ENCODE measurements around the gene SHB. TPM values are rescaled to one million over a fixed set of nuclear protein-coding genes. Genes with fewer than 3 reads are reported as not detected.

SHB gene
- total and polyA plus RNA-seq, 2 of the 8 experiments (the other 6 are each of a cell fraction or from before 2014, with no cell fraction given), result 4.1 to 12.6 TPM

DNA sequence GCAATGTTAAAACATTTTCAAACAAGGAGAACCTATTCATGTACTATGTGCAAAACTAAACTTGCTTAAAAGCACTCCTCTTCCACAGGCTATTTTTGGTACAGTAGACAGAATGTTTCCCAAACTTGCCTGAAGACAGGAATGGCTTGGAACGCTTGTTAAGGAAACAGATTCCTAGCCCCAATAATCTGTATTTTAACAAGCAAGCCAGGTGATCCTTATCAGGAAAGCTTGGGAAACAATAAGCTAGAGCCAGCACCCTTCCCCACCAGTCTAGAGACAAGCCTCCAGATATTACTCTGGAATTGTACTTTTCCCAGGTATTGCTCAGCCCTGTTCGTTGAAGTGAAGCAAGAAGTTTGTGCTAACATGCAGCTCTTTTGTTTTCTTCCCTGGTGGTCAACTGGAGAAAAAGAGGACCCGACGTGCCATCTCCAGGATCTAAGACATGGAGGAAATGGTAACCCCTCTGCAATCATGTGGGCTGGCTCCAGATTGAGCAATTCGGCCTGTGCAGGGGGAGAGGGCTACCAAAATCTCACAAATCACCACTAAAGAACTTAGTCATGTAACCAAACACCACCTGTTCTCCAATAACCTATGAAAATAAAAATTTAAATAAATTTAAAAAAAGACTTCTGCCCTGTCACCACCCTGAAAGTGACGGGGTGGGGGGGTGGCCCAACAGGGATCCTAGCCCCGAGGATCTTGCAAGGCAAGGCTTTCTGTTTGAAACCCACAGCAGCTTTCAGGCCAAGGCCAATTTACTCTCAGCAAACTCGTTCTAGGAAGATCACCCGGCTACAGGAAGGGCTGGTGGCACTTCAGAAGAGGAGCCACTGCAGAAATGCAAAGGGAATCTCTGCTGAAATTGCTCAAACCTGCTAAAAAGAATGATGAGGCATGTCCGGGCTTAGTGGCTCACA, 48.6 kb downstream of the SHB start:
- peaks cover 37 to 74% (median 52%) of the 10 kb centered on the region in 4 experiments for H3K4me1 ChIP-seq (replicated peaks in 1 of 4; ENCODE audit: control insufficient read depth in 3 of 4, insufficient read depth in 4 of 4, low read length in 3 of 4)
- H3K9me3 ChIP-seq (ENCODE audit: insufficient read depth in 2 of 2, low read depth in 1 of 2, low read length in 1 of 2), result no peaks in the 10 kb centered on the region
- no peak overlapping the region for H4K5ac ChIP-seq (ENCODE audit: insufficient read length, low read depth, low read length)
- 0 out of 2 replicates have a peak overlapping the region, but pooled peaks have one; percentile 19 for H2BK12ac ChIP-seq (ENCODE audit: low read depth, low read length)
- no peak overlapping the region for H2AK5ac ChIP-seq (ENCODE audit: low read depth, low read length)
- no peak for DNase-seq (ENCODE audit: low read depth in 1 of 2, low spot score in 2 of 2)
- peak overlapping the region; percentile 88 for H3K18ac ChIP-seq (ENCODE audit: extremely low read depth, low read length)
- H3K4ac ChIP-seq (replicated peaks; ENCODE audit: insufficient read length, low read depth, low read length), result no peak overlapping the region
- no peak overlapping the region; the same call in 1 of the 2 replicates for H4K8ac ChIP-seq (ENCODE audit: extremely low read depth, insufficient read depth, low read length)
- no peaks in the 10 kb centered on the region for H3K23me2 ChIP-seq (ENCODE audit: low read depth, low read length)
- TF ChIP-seq TCF12 (IDR thresholded peaks at IDR 0.05; ENCODE audit: low read depth, low read length), result no peak
- TF ChIP-seq CHD2 (IDR thresholded peaks at IDR 0.05; ENCODE audit: low read length), result no peak
- TF ChIP-seq EGR1 (IDR thresholded peaks at IDR 0.05; ENCODE audit: borderline replicate concordance, low read depth, low read length), result no peak
- TF ChIP-seq TEAD4 (IDR thresholded peaks at IDR 0.05; ENCODE audit: low read depth, low read length), result no peak
- H3K27ac ChIP-seq (ENCODE audit: low read depth, low read length), result no peak overlapping the region
- H4K20me1 ChIP-seq (replicated peaks in 1 of 2; ENCODE audit: control insufficient read depth in 1 of 2, insufficient read depth in 2 of 2, low read length in 2 of 2), result no peaks in the 10 kb centered on the region
- FAIRE-seq, result no peak
- ChIA-PET POLR2A (ENCODE audit: partially characterized antibody) (interaction anchor here (1.2 to 1.7 kb wide), 3 partner anchors 13 to 27 kb away, joined by 3 to 5 read pairs (median 3); no protein-coding TSS in a partner anchor), CTCF (ENCODE audit: partially characterized antibody) (interaction anchor here (0.8 to 6.9 kb wide), 4 partner anchors 17 to 243 kb away, joined by 3 to 59 read pairs (median 4); no protein-coding TSS in a partner anchor)
- H3K27me3 ChIP-seq (replicated peaks in 1 of 4; ENCODE audit: control insufficient read depth in 3 of 4, extremely low read depth in 1 of 4, insufficient read depth in 3 of 4, low read length in 3 of 4), result no peaks in the 10 kb centered on the region
- H2BK120ac ChIP-seq (replicated peaks; ENCODE audit: low read depth, low read length), result no peak overlapping the region
- peaks cover 0 to 9% of the 10 kb centered on the region in 2 experiments; a peak in 1 of 4 replicates for H3K79me2 ChIP-seq (ENCODE audit: control insufficient read depth in 1 of 2, insufficient read depth in 2 of 2, low read length in 2 of 2)
- no peak overlapping the region for H3K9ac ChIP-seq (replicated peaks in 1 of 4; ENCODE audit: extremely low read depth in 1 of 4, low read depth in 3 of 4, low read length in 3 of 4)
- H3K14ac ChIP-seq (ENCODE audit: insufficient read length), result no peak overlapping the region
- peaks cover 7% of the 10 kb centered on the region for H3K79me1 ChIP-seq (ENCODE audit: low read depth, low read length)
- no peak overlapping the region for H3K23ac ChIP-seq (ENCODE audit: insufficient read length)
- no peak overlapping the region for H2BK15ac ChIP-seq (ENCODE audit: low read length)
- H4K91ac ChIP-seq (replicated peaks; ENCODE audit: insufficient read length, low read length), result no peak overlapping the region
- H3K56ac ChIP-seq (replicated peaks; ENCODE audit: insufficient read length, low read depth, low read length), result no peak overlapping the region
- H2BK20ac ChIP-seq (ENCODE audit: low read length), result peak overlapping the region; percentile 86
- H2AFZ ChIP-seq (ENCODE audit: low read length), result no peak overlapping the region
- H2BK5ac ChIP-seq (ENCODE audit: low read depth, low read length), result peak overlapping the region; percentile 17; the same call in 1 of the 2 replicates
- no peaks in the 10 kb centered on the region for H3K36me3 ChIP-seq (ENCODE audit: control insufficient read depth in 2 of 4, insufficient read depth in 4 of 4, low read length in 3 of 4)
- H3K4me3 ChIP-seq (ENCODE audit: extremely low read depth in 1 of 4, insufficient read depth in 2 of 4, low read depth in 3 of 4, low read length in 4 of 4), result no peak overlapping the region
- no peak overlapping the region; a peak in 1 of 4 replicates for H3K4me2 ChIP-seq (ENCODE audit: insufficient read depth in 1 of 2, low read depth in 2 of 2, low read length in 2 of 2)
- WGBS, 2 experiments (ENCODE audit: extremely low coverage in 1 of 2, insufficient coverage in 1 of 2, insufficient read length in 1 of 2, insufficient replicate concordance in 2 of 2, low coverage in 1 of 2, low lambda C conversion rate in 2 of 2, missing lambda C conversion rate in 1 of 2), result 81% methylated on average over 10 of the region's 10 CpGs; no CpG with 5 or more reads in 1 of the 2 experiments
